GM18907 (cell line): ENCODE results near the gene MUS81.

ENCODE experiments used
- ATAC-seq: cut with Tn5 transposase; IDR thresholded peaks from one replicate; pipeline ENCODE4 v1.9.1; 2021; ENCODE audit warnings: mild to moderate bottlenecking, moderate library complexity; ENCODE audit not compliant: unreplicated experiment

Gene MUS81

GRCh38 chr11:65859812-65860277, 388 bp upstream of the MUS81 start:
- ATAC-seq, result no peak

GRCh38 chr11:65861165-65861505, 902 bp downstream of the MUS81 start:
- no peak for ATAC-seq

GRCh38 chr11:65861533-65862183, 1.4 kb downstream of the MUS81 start:
- no peak for ATAC-seq

- no peak for ATAC-seq
Measured at GRCh38 chr11:65862191-65862735, 2.0 kb downstream of the MUS81 start.

- ATAC-seq, result no peak
Measured at GRCh38 chr11:65862941-65863888, 3.0 kb downstream of the MUS81 start.

- ATAC-seq, result no peak
Measured at GRCh38 chr11:65863889-65864705, 3.9 kb downstream of the MUS81 start.

GRCh38 chr11:65864706-65865471, 4.7 kb downstream of the MUS81 start:
- no peak for ATAC-seq

- no peak for ATAC-seq
Measured at GRCh38 chr11:65865550-65866172, 5.4 kb downstream of the MUS81 start.

GRCh38 chr11:65866509-65867283, 6.5 kb downstream of the MUS81 start:
- ATAC-seq, result no peak

GRCh38 chr11:65867284-65868071, 7.2 kb downstream of the MUS81 start:
- no peak for ATAC-seq

GRCh38 chr11:65868076-65868667, 7.9 kb downstream of the MUS81 start:
- ATAC-seq, result no peak

- ATAC-seq, result no peak
Measured at GRCh38 chr11:65868907-65869306, 8.7 kb downstream of the MUS81 start.

- ATAC-seq, result no peak
Measured at GRCh38 chr11:65869643-65870306, 9.5 kb downstream of the MUS81 start.

- ATAC-seq, result no peak
Measured at GRCh38 chr11:65870307-65870658, 10.1 kb downstream of the MUS81 start.

GRCh38 chr11:65870706-65871681, 10.8 kb downstream of the MUS81 start:
- ATAC-seq, result no peak

- no peak for ATAC-seq
Measured at GRCh38 chr11:65871811-65872548, 11.7 kb downstream of the MUS81 start.
